ENCODE measurements around the gene COL6A3. TPM values are rescaled to one million over a fixed set of nuclear protein-coding genes. Genes with fewer than 3 reads are reported as not detected.

Gene COL6A3
- total RNA-seq, 1 experiment from 2014 or later: 1.2 TPM

DNA sequence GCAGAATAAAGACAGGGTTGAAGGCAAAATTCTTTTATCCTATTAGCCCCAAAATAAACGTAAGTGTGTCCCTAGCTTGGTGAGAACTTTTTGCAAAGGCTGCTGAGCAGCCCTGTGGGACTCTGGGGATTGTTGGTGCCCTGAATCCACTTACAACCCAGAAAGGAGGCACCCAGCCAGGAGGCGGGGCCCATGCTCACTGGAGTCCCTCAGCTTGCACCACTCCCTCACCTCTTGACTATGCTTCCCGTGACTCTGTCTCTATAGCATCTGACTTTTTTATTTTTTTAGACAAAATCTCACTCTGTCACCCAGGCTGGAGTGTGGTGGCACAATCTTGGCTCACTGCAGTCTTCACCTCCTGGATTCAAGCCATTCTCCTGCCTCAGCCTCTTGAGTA is 15.8 kb upstream of the COL6A3 start:
- no peak overlapping the region for H3K4me2 ChIP-seq (ENCODE audit: low read length)
- no peaks in the 10 kb centered on the region; the same call in 1 of the 2 replicates for H3K27me3 ChIP-seq (ENCODE audit: insufficient read depth, low read length)
- peaks cover 0 to 23% of the 10 kb centered on the region in 2 experiments; a peak in 2 of 4 replicates for H3K4me1 ChIP-seq (ENCODE audit: control insufficient read depth in 1 of 2, insufficient read depth in 2 of 2, low read length in 2 of 2)
- CTCF ChIA-PET: interaction anchor here (0.9 to 2.2 kb wide), 3 partner anchors 8 to 142 kb away, joined by 3 to 9 read pairs (median 3); no protein-coding TSS in a partner anchor
- TF ChIP-seq FOSL1 (IDR thresholded peaks at IDR 0.05; ENCODE audit: low read depth): no peak
- TF ChIP-seq ZFX (IDR thresholded peaks at IDR 0.05): no peak
- TF ChIP-seq, protein P1, sequence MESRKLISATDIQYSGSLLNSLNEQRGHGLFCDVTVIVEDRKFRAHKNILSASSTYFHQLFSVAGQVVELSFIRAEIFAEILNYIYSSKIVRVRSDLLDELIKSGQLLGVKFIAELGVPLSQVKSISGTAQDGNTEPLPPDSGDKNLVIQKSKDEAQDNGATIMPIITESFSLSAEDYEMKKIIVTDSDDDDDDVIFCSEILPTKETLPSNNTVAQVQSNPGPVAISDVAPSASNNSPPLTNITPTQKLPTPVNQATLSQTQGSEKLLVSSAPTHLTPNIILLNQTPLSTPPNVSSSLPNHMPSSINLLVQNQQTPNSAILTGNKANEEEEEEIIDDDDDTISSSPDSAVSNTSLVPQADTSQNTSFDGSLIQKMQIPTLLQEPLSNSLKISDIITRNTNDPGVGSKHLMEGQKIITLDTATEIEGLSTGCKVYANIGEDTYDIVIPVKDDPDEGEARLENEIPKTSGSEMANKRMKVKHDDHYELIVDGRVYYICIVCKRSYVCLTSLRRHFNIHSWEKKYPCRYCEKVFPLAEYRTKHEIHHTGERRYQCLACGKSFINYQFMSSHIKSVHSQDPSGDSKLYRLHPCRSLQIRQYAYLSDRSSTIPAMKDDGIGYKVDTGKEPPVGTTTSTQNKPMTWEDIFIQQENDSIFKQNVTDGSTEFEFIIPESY (IDR thresholded peaks at IDR 0.05; ENCODE audit: extremely low read depth, insufficient replicate concordance, low read length): no peak
- TF ChIP-seq POLR2AphosphoS5 (IDR thresholded peaks at IDR 0.05; ENCODE audit: low read depth, low read length): no peak
- TF ChIP-seq, protein P2, sequence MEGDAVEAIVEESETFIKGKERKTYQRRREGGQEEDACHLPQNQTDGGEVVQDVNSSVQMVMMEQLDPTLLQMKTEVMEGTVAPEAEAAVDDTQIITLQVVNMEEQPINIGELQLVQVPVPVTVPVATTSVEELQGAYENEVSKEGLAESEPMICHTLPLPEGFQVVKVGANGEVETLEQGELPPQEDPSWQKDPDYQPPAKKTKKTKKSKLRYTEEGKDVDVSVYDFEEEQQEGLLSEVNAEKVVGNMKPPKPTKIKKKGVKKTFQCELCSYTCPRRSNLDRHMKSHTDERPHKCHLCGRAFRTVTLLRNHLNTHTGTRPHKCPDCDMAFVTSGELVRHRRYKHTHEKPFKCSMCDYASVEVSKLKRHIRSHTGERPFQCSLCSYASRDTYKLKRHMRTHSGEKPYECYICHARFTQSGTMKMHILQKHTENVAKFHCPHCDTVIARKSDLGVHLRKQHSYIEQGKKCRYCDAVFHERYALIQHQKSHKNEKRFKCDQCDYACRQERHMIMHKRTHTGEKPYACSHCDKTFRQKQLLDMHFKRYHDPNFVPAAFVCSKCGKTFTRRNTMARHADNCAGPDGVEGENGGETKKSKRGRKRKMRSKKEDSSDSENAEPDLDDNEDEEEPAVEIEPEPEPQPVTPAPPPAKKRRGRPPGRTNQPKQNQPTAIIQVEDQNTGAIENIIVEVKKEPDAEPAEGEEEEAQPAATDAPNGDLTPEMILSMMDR (IDR thresholded peaks at IDR 0.05 in 2 of 3, conservative IDR thresholded peaks at IDR 0.05 in 1 of 3; ENCODE audit: borderline replicate concordance in 1 of 3, insufficient read depth in 1 of 3, low read depth in 2 of 3, low read length in 2 of 3): no peak
- no peak for TF ChIP-seq CEBPB (IDR thresholded peaks at IDR 0.05; ENCODE audit: low read depth)
- TF ChIP-seq SRF (IDR thresholded peaks at IDR 0.05; ENCODE audit: low read depth): no peak
- TF ChIP-seq, protein P3, sequence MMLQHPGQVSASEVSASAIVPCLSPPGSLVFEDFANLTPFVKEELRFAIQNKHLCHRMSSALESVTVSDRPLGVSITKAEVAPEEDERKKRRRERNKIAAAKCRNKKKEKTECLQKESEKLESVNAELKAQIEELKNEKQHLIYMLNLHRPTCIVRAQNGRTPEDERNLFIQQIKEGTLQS (IDR thresholded peaks at IDR 0.05): no peak
- no peak for TF ChIP-seq EGR1 (IDR thresholded peaks at IDR 0.05; ENCODE audit: low read depth)
- TF ChIP-seq SP1 (IDR thresholded peaks at IDR 0.05; ENCODE audit: low read depth): no peak
- TF ChIP-seq, protein P4, sequence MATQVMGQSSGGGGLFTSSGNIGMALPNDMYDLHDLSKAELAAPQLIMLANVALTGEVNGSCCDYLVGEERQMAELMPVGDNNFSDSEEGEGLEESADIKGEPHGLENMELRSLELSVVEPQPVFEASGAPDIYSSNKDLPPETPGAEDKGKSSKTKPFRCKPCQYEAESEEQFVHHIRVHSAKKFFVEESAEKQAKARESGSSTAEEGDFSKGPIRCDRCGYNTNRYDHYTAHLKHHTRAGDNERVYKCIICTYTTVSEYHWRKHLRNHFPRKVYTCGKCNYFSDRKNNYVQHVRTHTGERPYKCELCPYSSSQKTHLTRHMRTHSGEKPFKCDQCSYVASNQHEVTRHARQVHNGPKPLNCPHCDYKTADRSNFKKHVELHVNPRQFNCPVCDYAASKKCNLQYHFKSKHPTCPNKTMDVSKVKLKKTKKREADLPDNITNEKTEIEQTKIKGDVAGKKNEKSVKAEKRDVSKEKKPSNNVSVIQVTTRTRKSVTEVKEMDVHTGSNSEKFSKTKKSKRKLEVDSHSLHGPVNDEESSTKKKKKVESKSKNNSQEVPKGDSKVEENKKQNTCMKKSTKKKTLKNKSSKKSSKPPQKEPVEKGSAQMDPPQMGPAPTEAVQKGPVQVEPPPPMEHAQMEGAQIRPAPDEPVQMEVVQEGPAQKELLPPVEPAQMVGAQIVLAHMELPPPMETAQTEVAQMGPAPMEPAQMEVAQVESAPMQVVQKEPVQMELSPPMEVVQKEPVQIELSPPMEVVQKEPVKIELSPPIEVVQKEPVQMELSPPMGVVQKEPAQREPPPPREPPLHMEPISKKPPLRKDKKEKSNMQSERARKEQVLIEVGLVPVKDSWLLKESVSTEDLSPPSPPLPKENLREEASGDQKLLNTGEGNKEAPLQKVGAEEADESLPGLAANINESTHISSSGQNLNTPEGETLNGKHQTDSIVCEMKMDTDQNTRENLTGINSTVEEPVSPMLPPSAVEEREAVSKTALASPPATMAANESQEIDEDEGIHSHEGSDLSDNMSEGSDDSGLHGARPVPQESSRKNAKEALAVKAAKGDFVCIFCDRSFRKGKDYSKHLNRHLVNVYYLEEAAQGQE (IDR thresholded peaks at IDR 0.05; ENCODE audit: low read depth): no peak
- no peaks in the 10 kb centered on the region for H4K20me1 ChIP-seq (ENCODE audit: insufficient read depth)
- no peak overlapping the region for H3K9ac ChIP-seq (ENCODE audit: low read length)
- H3K36me3 ChIP-seq (ENCODE audit: control insufficient read depth in 1 of 2, insufficient read depth in 2 of 2, low read length in 2 of 2): no peaks in the 10 kb centered on the region
- no peaks in the 10 kb centered on the region for H3K9me2 ChIP-seq (ENCODE audit: insufficient read depth)
- BruUV-seq (replicated peaks): no TSS peak
- RAD21 ChIA-PET (ENCODE audit: low non-redundant PET in 1 of 2, low total read pairs in 2 of 2, uncharacterized antibody in 2 of 2, unreplicated experiment in 2 of 2): no interaction called here
- POLR2A ChIA-PET: no interaction called here
- intact Hi-C loops (cut with micrococcal nuclease): no loop called here
- ATAC-seq: no peak
- H3K9me3 ChIP-seq (ENCODE audit: control insufficient read depth in 1 of 2, insufficient read depth in 1 of 2, low read depth in 1 of 2, low read length in 2 of 2): no peaks in the 10 kb centered on the region
- no peak overlapping the region for H3K4me3 ChIP-seq (replicated peaks in 1 of 2; ENCODE audit: low read depth in 1 of 2, low read length in 2 of 2)
- no peak overlapping the region for H2AFZ ChIP-seq (ENCODE audit: low read depth, low read length, poor library complexity, severe bottlenecking)
- no peak for DNase-seq (ENCODE audit: low read depth, low spot score)
- H3K27ac ChIP-seq (ENCODE audit: low read depth, low read length): no peak overlapping the region
- no peaks in the 10 kb centered on the region for H3K79me2 ChIP-seq (ENCODE audit: insufficient read depth, low read length)
